Lower leg skin (tissue), 3 donors: ENCODE data around the gene SMIM23.

Experiments
- POLR2A ChIP-seq, 2 donors: fragments of 450-650 bp; IDR thresholded peaks; one replicate each; pipeline ENCODE4 v1.6.1; 2016 to 2017; ENCODE audit warnings: antibody characterized with exemption in 2 of 2, mild to moderate bottlenecking in 1 of 2, moderate library complexity in 1 of 2
- TF ChIP-seq, protein P1 (sequence below), 3 donors: fragments of 450-650 bp; IDR thresholded peaks; one replicate each; pipeline ENCODE4 v1.5.1; 2016; ENCODE audit warnings: antibody characterized with exemption in 3 of 3, mild to moderate bottlenecking in 3 of 3, moderate library complexity in 2 of 3

DNA sequence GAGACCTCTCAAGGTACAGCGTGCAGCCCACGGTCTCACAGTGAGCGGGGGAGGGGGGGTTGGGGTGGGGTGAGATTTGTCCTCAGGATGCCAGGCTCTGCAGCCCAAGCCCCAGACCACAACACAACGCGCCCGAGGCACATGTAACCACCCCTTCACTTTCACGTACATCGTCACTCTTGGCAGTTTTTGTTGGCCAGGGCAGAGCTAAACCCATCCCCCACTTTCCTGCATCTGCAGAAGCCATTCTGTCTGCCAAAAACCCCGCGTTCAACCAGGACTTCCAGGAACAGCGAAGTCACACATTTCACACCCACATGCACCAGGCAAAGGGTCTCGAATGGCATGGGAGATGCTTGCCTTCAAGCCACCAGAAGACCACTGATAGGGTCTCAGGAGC lies 9.4 kb upstream of the SMIM23 start:
- TF ChIP-seq, protein P1, sequence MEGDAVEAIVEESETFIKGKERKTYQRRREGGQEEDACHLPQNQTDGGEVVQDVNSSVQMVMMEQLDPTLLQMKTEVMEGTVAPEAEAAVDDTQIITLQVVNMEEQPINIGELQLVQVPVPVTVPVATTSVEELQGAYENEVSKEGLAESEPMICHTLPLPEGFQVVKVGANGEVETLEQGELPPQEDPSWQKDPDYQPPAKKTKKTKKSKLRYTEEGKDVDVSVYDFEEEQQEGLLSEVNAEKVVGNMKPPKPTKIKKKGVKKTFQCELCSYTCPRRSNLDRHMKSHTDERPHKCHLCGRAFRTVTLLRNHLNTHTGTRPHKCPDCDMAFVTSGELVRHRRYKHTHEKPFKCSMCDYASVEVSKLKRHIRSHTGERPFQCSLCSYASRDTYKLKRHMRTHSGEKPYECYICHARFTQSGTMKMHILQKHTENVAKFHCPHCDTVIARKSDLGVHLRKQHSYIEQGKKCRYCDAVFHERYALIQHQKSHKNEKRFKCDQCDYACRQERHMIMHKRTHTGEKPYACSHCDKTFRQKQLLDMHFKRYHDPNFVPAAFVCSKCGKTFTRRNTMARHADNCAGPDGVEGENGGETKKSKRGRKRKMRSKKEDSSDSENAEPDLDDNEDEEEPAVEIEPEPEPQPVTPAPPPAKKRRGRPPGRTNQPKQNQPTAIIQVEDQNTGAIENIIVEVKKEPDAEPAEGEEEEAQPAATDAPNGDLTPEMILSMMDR (IDR thresholded peaks at IDR 0.05) = no peak
- TF ChIP-seq POLR2A (IDR thresholded peaks at IDR 0.05) = no peak
